GM12892 (cell line): Measurements from ENCODE around the gene TRAFD1.
A peak's percentile ranks its signal among the peaks of the same experiment; 100 is the strongest.

Experiments used
- POLR2A ChIP-seq: IDR thresholded peaks from 2 replicates; pipeline ENCODE4 v1.6.1; 2011; ENCODE audit warnings: low read depth, low read length, control low read depth
- TAF1 ChIP-seq: IDR thresholded peaks from 2 replicates; pipeline ENCODE4 v1.6.1; 2011; ENCODE audit warnings: low read depth, mild to moderate bottlenecking, control low read depth, low read length, borderline replicate concordance

GRCh38 chr12:112151766-112152541 is 26.6 kb downstream of the TRAFD1 start:
- TF ChIP-seq TAF1: no peak
- TF ChIP-seq POLR2A: 0 out of 2 replicates have a peak, but pooled peaks have one; percentile 15
